Sigmoid colon (tissue), 7 donors: Measurements from ENCODE around the gene MTMR1. TPM values are rescaled to one million over a fixed set of nuclear protein-coding genes. Genes with fewer than 3 reads are reported as not detected.

Experiments
- DNase-seq: peaks from one replicate; pipeline ENCODE4 v3.0.0-alpha.2; 2019
- H3K27ac ChIP-seq, 4 donors: fragments of 200-600 bp; sonication (generic); one replicate each; pipeline ENCODE4 v1.5.1; 2016 to 2019; ENCODE audit warnings: mild to moderate bottlenecking in 1 of 4
- H3K27me3 ChIP-seq, 3 donors: fragments of 200-600 bp; sonication (generic); one replicate each; pipeline ENCODE4 v1.5.1; 2019; ENCODE audit warnings: mild to moderate bottlenecking in 1 of 3
- H3K36me3 ChIP-seq, 4 donors: fragments of 200-600 bp; sonication (generic); one replicate each; pipeline ENCODE4 v1.5.1; 2016 to 2019
- H3K4me1 ChIP-seq, 4 donors: fragments of 200-600 bp; sonication (generic); one replicate each; pipeline ENCODE4 v1.5.1; 2017 to 2019
- H3K4me3 ChIP-seq, 4 donors: fragments of 200-600 bp; sonication (generic); one replicate each; pipeline ENCODE4 v1.5.1; 2017 to 2019; ENCODE audit warnings: mild to moderate bottlenecking in 2 of 4, moderate library complexity in 1 of 4
- H3K9me3 ChIP-seq, 4 donors: fragments of 200-600 bp in 3 of 4; sonication (generic) in 3 of 4; one replicate each; pipeline versions ENCODE4 v1.5.1 to v1.6.1; 2013 to 2019
- EP300 ChIP-seq, 4 donors: sonication (generic); formaldehyde crosslinking; IDR thresholded peaks; one replicate each; pipeline ENCODE4 v1.6.1; 2017; ENCODE audit warnings: antibody characterized with exemption in 4 of 4
- POLR2A ChIP-seq, 2 donors: fragments of 450-650 bp; IDR thresholded peaks; one replicate each; pipeline ENCODE4 v1.6.1; 2016; ENCODE audit warnings: antibody characterized with exemption in 2 of 2, mild to moderate bottlenecking in 2 of 2, moderate library complexity in 2 of 2
- POLR2AphosphoS5 ChIP-seq, 4 donors: sonication (generic); formaldehyde crosslinking; IDR thresholded peaks; one replicate each; pipeline ENCODE4 v1.6.1; 2017; ENCODE audit warnings: antibody characterized with exemption in 4 of 4
- WGBS, 2 donors: extraction: QIAGEN DNeasy Blood & Tissue Kit; methylation state at CpG; one replicate each; pipeline ENCODE4 v1.1.7; 2013; 5-methylcytosine and 5-hydroxymethylcytosine counted together
- intact Hi-C: fragments of 100-400 bp; cut with DNase I; formaldehyde crosslinking; loops from one replicate; pipeline ENCODE4 v1.15.1; 2023
- polyA plus RNA-seq, 3 donors: library from polyadenylated mRNA; stranded (reverse); fragments of 200-250 nt; gene quantifications; one replicate each; pipeline ENCODE4 v1.2.3, GENCODE V29; 2013
- total RNA-seq, 4 donors: library from RNA; depleted of rRNA; stranded (reverse); fragments of >200 nt; gene quantifications; one replicate each; pipeline ENCODE4 v1.1.0, GENCODE V29; 2016
- TF ChIP-seq, protein P1 (sequence below), 4 experiments: fragments of 450-650 bp in 3 of 4; fragments of 200-600 bp in 1 of 4; IDR thresholded peaks; one replicate each; pipeline ENCODE4 v1.5.1; 2016 to 2019; ENCODE audit warnings: antibody characterized with exemption in 4 of 4, mild to moderate bottlenecking in 3 of 4, moderate library complexity in 2 of 4
- donor health status: healthy with polysubstance abuse.
- donor health status: Bipolar disorder and iron deficiency.
- donor health status: healthy.

The MTMR1 gene
- total and polyA plus RNA-seq, 7 donors: 6.0 to 27.0 (median 12.0) TPM

- H3K4me1 ChIP-seq: no peaks in the 10 kb centered on the region
- H3K9me3 ChIP-seq: no peaks in the 10 kb centered on the region
- DNase-seq: no peak
- TF ChIP-seq POLR2A (IDR thresholded peaks at IDR 0.05): no peak
- TF ChIP-seq, protein P1, sequence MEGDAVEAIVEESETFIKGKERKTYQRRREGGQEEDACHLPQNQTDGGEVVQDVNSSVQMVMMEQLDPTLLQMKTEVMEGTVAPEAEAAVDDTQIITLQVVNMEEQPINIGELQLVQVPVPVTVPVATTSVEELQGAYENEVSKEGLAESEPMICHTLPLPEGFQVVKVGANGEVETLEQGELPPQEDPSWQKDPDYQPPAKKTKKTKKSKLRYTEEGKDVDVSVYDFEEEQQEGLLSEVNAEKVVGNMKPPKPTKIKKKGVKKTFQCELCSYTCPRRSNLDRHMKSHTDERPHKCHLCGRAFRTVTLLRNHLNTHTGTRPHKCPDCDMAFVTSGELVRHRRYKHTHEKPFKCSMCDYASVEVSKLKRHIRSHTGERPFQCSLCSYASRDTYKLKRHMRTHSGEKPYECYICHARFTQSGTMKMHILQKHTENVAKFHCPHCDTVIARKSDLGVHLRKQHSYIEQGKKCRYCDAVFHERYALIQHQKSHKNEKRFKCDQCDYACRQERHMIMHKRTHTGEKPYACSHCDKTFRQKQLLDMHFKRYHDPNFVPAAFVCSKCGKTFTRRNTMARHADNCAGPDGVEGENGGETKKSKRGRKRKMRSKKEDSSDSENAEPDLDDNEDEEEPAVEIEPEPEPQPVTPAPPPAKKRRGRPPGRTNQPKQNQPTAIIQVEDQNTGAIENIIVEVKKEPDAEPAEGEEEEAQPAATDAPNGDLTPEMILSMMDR (IDR thresholded peaks at IDR 0.05): no peak
- no peak for TF ChIP-seq POLR2AphosphoS5 (IDR thresholded peaks at IDR 0.05)
- no peak for TF ChIP-seq EP300 (IDR thresholded peaks at IDR 0.05)
- no peak overlapping the region for H3K27ac ChIP-seq
- no peaks in the 10 kb centered on the region for H3K27me3 ChIP-seq
- H3K4me3 ChIP-seq: no peak overlapping the region
- WGBS, 2 donors: 72 to 79% methylated on average over 5 of the region's 5 CpGs
- intact Hi-C loops: no loop called here
- H3K36me3 ChIP-seq: peaks cover 0 to 61% (median 6%) of the 10 kb centered on the region in 4 donors
Observed at GRCh38 chrX:150729956-150730355, 36.8 kb downstream of the MTMR1 start.

GRCh38 chrX:150730719-150731118, 37.5 kb downstream of the MTMR1 start:
- Histone ChIP-seq H3K4me3 (no peak overlapping the region), H3K27me3 (no peaks in the 10 kb centered on the region), H3K36me3 (peaks cover 0 to 61% (median 6%) of the 10 kb centered on the region in 4 donors), H3K27ac (no peak overlapping the region), H3K4me1 (no peaks in the 10 kb centered on the region), H3K9me3 (no peaks in the 10 kb centered on the region)
- DNase-seq: no peak
- TF ChIP-seq, protein P1 (IDR thresholded peaks at IDR 0.05): no peak
- no peak for TF ChIP-seq POLR2AphosphoS5 (IDR thresholded peaks at IDR 0.05)
- intact Hi-C loops: no loop called here
- 91 to 94% methylated on average over 6 of the region's 6 CpGs for WGBS, 2 donors

- no peak overlapping the region for H3K4me3 ChIP-seq
- H3K36me3 ChIP-seq: peaks cover 0 to 67% (median 6%) of the 10 kb centered on the region in 4 donors
- H3K4me1 ChIP-seq: no peaks in the 10 kb centered on the region
- no peaks in the 10 kb centered on the region for H3K27me3 ChIP-seq
- intact Hi-C loops: no loop called here
- no peak overlapping the region for H3K27ac ChIP-seq
- TF ChIP-seq POLR2AphosphoS5 (IDR thresholded peaks at IDR 0.05): no peak
- 89 to 90% methylated on average over 3 of the region's 3 CpGs for WGBS, 2 donors
- no peaks in the 10 kb centered on the region for H3K9me3 ChIP-seq
- DNase-seq: no peak
Observed at GRCh38 chrX:150731795-150732194, 38.6 kb downstream of the MTMR1 start.

- 63 to 83% methylated on average over 9 of the region's 9 CpGs for WGBS, 2 donors
- intact Hi-C loops: no loop called here
Observed at GRCh38 chrX:150736475-150736874, 43.3 kb downstream of the MTMR1 start.

GRCh38 chrX:150752124-150752523, 58.9 kb downstream of the MTMR1 start:
- H3K27me3 ChIP-seq: no peaks in the 10 kb centered on the region
- H3K27ac ChIP-seq: no peak overlapping the region
- WGBS, 2 donors: 95% methylated on average over 3 of the region's 3 CpGs
- DNase-seq: no peak
- H3K4me3 ChIP-seq: no peak overlapping the region
- intact Hi-C loops: no loop called here
- H3K4me1 ChIP-seq: no peaks in the 10 kb centered on the region
- H3K36me3 ChIP-seq: peaks cover 0 to 27% (median 2%) of the 10 kb centered on the region in 4 donors
- no peaks in the 10 kb centered on the region for H3K9me3 ChIP-seq
- TF ChIP-seq POLR2AphosphoS5 (IDR thresholded peaks at IDR 0.05): no peak
- TF ChIP-seq POLR2A (IDR thresholded peaks at IDR 0.05): no peak
- TF ChIP-seq, protein P1 (IDR thresholded peaks at IDR 0.05): no peak
- no peak for TF ChIP-seq EP300 (IDR thresholded peaks at IDR 0.05)

More at GRCh38 chrX:150736475-150736874, 43.3 kb downstream of the MTMR1 start:
- DNase-seq: no peak
- TF ChIP-seq POLR2AphosphoS5 (IDR thresholded peaks at IDR 0.05): no peak
- TF ChIP-seq, protein P1 (IDR thresholded peaks at IDR 0.05): no peak
- H3K27ac ChIP-seq: no peak overlapping the region
- no peak overlapping the region for H3K4me3 ChIP-seq
- H3K9me3 ChIP-seq: no peaks in the 10 kb centered on the region
- no peaks in the 10 kb centered on the region for H3K27me3 ChIP-seq
- no peaks in the 10 kb centered on the region for H3K4me1 ChIP-seq
- peaks cover 0 to 67% (median 6%) of the 10 kb centered on the region in 4 donors for H3K36me3 ChIP-seq
